Cerebellar nuclear complex (tissue), 1 donor: ENCODE data around the gene NTSR1.
A peak's percentile ranks its signal among the peaks of the same experiment; 100 is the strongest.

ENCODE experiments used
- DNase-seq, 2 experiments: peaks; one replicate each; lab custom pipeline; 2025; lab: John Stamatoyannopoulos, UW

The NTSR1 gene

GRCh38 chr20:62708591-62709536 lies at the start of gene NTSR1:
NTSR1 (plus strand) TSS chr20:62708836; CDS start chr20:62709208, 372 bp downstream.
- DNase-seq: no peak

GRCh38 chr20:62659488-62660239 lies 49.0 kb upstream of the NTSR1 start:
- DNase-seq: no peak

GRCh38 chr20:62660240-62660615 lies 48.4 kb upstream of the NTSR1 start:
- no peak for DNase-seq

GRCh38 chr20:62660768-62661167 lies 47.9 kb upstream of the NTSR1 start:
- no peak for DNase-seq

- DNase-seq: no peak
These were observed 47.0 kb upstream of the NTSR1 start for GRCh38 chr20:62661647-62662046.

GRCh38 chr20:62662422-62662821 lies 46.2 kb upstream of the NTSR1 start:
- no peak for DNase-seq

- no peak for DNase-seq
These were observed 45.3 kb upstream of the NTSR1 start for GRCh38 chr20:62663145-62664018.

- DNase-seq: no peak
These were observed 44.3 kb upstream of the NTSR1 start for GRCh38 chr20:62664019-62664971.

GRCh38 chr20:62665153-62665754 lies 43.4 kb upstream of the NTSR1 start:
- no peak for DNase-seq

GRCh38 chr20:62665826-62666735 lies 42.6 kb upstream of the NTSR1 start:
- no peak for DNase-seq

GRCh38 chr20:62666736-62667529 lies 41.7 kb upstream of the NTSR1 start:
- no peak for DNase-seq

GRCh38 chr20:62667530-62668440 lies 40.9 kb upstream of the NTSR1 start:
- DNase-seq: no peak

- DNase-seq: peak; percentile 9 to 27
These were observed 40.1 kb upstream of the NTSR1 start for GRCh38 chr20:62668441-62669027.

- DNase-seq: no peak
These were observed 39.4 kb upstream of the NTSR1 start for GRCh38 chr20:62669249-62669648.

GRCh38 chr20:62670156-62670555 lies 38.5 kb upstream of the NTSR1 start:
- no peak for DNase-seq

GRCh38 chr20:62670998-62671397 lies 37.6 kb upstream of the NTSR1 start:
- no peak for DNase-seq

GRCh38 chr20:62671765-62672164 lies 36.9 kb upstream of the NTSR1 start:
- DNase-seq: no peak
